ENCODE results near the gene CLCN4.

DNA sequence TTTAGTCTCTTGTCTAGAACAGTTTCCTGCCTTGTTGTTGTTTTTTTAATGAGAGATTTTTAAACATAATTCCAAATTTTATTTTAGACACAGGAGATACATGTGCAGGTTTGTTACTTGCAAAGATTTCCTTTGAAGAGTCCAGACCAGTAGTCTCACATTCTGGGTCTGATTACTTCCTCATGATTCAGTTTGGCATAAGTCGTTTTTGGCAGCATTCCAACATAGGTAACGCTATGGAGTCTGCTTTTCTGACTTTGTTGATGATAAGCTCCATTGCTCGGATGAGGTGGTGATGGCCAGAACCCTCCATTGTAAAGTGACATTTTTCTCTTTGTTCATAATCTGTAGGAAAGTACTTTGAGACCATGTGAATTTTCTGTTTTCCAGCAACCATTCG is 74.7 kb downstream of the CLCN4 start:
- TF ChIP-seq EZH2 (IDR thresholded peaks at IDR 0.05; ENCODE audit: low read depth): no peak
- TF ChIP-seq, protein P1, sequence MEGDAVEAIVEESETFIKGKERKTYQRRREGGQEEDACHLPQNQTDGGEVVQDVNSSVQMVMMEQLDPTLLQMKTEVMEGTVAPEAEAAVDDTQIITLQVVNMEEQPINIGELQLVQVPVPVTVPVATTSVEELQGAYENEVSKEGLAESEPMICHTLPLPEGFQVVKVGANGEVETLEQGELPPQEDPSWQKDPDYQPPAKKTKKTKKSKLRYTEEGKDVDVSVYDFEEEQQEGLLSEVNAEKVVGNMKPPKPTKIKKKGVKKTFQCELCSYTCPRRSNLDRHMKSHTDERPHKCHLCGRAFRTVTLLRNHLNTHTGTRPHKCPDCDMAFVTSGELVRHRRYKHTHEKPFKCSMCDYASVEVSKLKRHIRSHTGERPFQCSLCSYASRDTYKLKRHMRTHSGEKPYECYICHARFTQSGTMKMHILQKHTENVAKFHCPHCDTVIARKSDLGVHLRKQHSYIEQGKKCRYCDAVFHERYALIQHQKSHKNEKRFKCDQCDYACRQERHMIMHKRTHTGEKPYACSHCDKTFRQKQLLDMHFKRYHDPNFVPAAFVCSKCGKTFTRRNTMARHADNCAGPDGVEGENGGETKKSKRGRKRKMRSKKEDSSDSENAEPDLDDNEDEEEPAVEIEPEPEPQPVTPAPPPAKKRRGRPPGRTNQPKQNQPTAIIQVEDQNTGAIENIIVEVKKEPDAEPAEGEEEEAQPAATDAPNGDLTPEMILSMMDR (conservative IDR thresholded peaks at IDR 0.05): no peak
